HEK293 (cell line): ENCODE data around the gene ZCCHC13.

ENCODE experiments used
- CTCF ChIA-PET: fragments of 350-600 bp; formaldehyde crosslinking; extraction: SDS; loops from one replicate; lab custom pipeline; 2021; ENCODE audit warnings: antibody characterized with exemption; lab: Yijun Ruan, JAX
- POLR2A ChIA-PET: fragments of 300-600 bp; formaldehyde crosslinking; extraction: SDS; loops from one replicate; lab custom pipeline; 2020; ENCODE audit warnings: antibody characterized with exemption, inconsistent platforms; lab: Yijun Ruan, JAX
- H3K27ac ChIP-seq: fragments of 200-500 bp; sonication (Bioruptor generic); 2 replicates; pipeline ENCODE4 v1.5.1; 2014; ENCODE audit warnings: low read depth, low read length, control low read depth, inconsistent platforms; ENCODE audit errors: extremely low read depth
- H3K36me3 ChIP-seq, 2 experiments: fragments of 200-500 bp in 1 of 2; sonication (Bioruptor generic) in 1 of 2; 1 replicate in 1 of 2; 2 replicates in 1 of 2; pipeline ENCODE4 v1.5.1; 2014 to 2017; ENCODE audit warnings: inconsistent platforms in 2 of 2, low read length in 2 of 2; ENCODE audit not compliant: control insufficient read depth in 2 of 2, insufficient read depth in 1 of 2
- H3K4me1 ChIP-seq: fragments of 200-500 bp; sonication (Bioruptor generic); 2 replicates; pipeline ENCODE4 v1.5.1; 2014; ENCODE audit warnings: mild to moderate bottlenecking, low read length, inconsistent platforms; ENCODE audit not compliant: control insufficient read depth, insufficient read depth
- H3K4me3 ChIP-seq: 2 replicates; pipeline ENCODE4 v1.5.1; 2011; ENCODE audit warnings: low read depth, mild to moderate bottlenecking, control low read depth, low read length, moderate library complexity
- H3K9me3 ChIP-seq: fragments of 200-500 bp; sonication (Bioruptor generic); 2 replicates; pipeline ENCODE4 v1.5.1; 2014; ENCODE audit warnings: low read depth, low read length, inconsistent platforms; ENCODE audit not compliant: control insufficient read depth, insufficient read depth
- FEZF1 ChIP-seq: fragments of 450-650 bp; formaldehyde crosslinking; IDR thresholded peaks from 2 replicates; pipeline ENCODE4 v1.5.1; 2016; ENCODE audit warnings: missing biosample characterization, missing genetic modification characterization
- GLI4 ChIP-seq: fragments of 450-650 bp; formaldehyde crosslinking; IDR thresholded peaks from 2 replicates; pipeline ENCODE4 v1.5.1; 2016; ENCODE audit warnings: missing biosample characterization, missing genetic modification characterization
- GLIS2 ChIP-seq: fragments of 450-650 bp; formaldehyde crosslinking; IDR thresholded peaks from 2 replicates; pipeline ENCODE4 v1.5.1; 2016; ENCODE audit warnings: missing biosample characterization, missing genetic modification characterization
- HOXD13 ChIP-seq: sonication (generic); formaldehyde crosslinking; IDR thresholded peaks from 2 replicates; pipeline ENCODE4 v1.8.0; 2022; ENCODE audit warnings: missing genetic modification reagents, borderline replicate concordance
- KLF1 ChIP-seq: fragments of 450-650 bp; formaldehyde crosslinking; IDR thresholded peaks from 2 replicates; pipeline ENCODE4 v1.5.1; 2016; ENCODE audit warnings: missing biosample characterization, missing genetic modification characterization
- KLF8 ChIP-seq: fragments of 450-650 bp; formaldehyde crosslinking; IDR thresholded peaks from 2 replicates; pipeline ENCODE4 v1.5.1; 2016; ENCODE audit warnings: missing biosample characterization, missing genetic modification characterization
- PATZ1 ChIP-seq: fragments of 450-650 bp; formaldehyde crosslinking; IDR thresholded peaks from 2 replicates; pipeline ENCODE4 v1.5.1; 2016; ENCODE audit warnings: missing biosample characterization, missing genetic modification characterization
- PRDM2 ChIP-seq: fragments of 450-650 bp; formaldehyde crosslinking; IDR thresholded peaks from 2 replicates; pipeline ENCODE4 v1.5.1; 2016; ENCODE audit warnings: missing biosample characterization, missing genetic modification characterization, borderline replicate concordance
- TCF7L2 ChIP-seq: IDR thresholded peaks from 2 replicates; pipeline ENCODE4 v1.6.1; 2011; ENCODE audit warnings: low read depth, mild to moderate bottlenecking, inconsistent platforms, low read length, moderate library complexity, borderline replicate concordance
- TRIM28 ChIP-seq: IDR thresholded peaks from 2 replicates; pipeline ENCODE4 v1.6.1; 2011; ENCODE audit warnings: low read length, control low read depth, borderline replicate concordance
- YY2 ChIP-seq: fragments of 450-650 bp; formaldehyde crosslinking; IDR thresholded peaks from 2 replicates; pipeline ENCODE4 v1.5.1; 2016; ENCODE audit warnings: missing biosample characterization, missing genetic modification characterization
- ZNF16 ChIP-seq: fragments of 450-650 bp; formaldehyde crosslinking; IDR thresholded peaks from 2 replicates; pipeline ENCODE4 v1.5.1; 2016; ENCODE audit warnings: low read depth, missing biosample characterization, missing genetic modification characterization
- ZNF175 ChIP-seq: fragments of 450-650 bp; formaldehyde crosslinking; IDR thresholded peaks from 2 replicates; pipeline ENCODE4 v1.5.1; 2016; ENCODE audit warnings: missing biosample characterization, missing genetic modification characterization
- ZNF280C ChIP-seq: fragments of 450-650 bp; formaldehyde crosslinking; IDR thresholded peaks from 2 replicates; pipeline ENCODE4 v1.5.1; 2016; ENCODE audit warnings: missing biosample characterization, missing genetic modification characterization
- ZNF362 ChIP-seq: fragments of 450-650 bp; formaldehyde crosslinking; IDR thresholded peaks from 2 replicates; pipeline ENCODE4 v1.5.1; 2016; ENCODE audit warnings: missing biosample characterization, missing genetic modification characterization
- ZNF433 ChIP-seq: fragments of 450-650 bp; formaldehyde crosslinking; IDR thresholded peaks from 2 replicates; pipeline ENCODE4 v1.5.1; 2016; ENCODE audit warnings: missing biosample characterization, missing genetic modification characterization, low read depth
- ZNF488 ChIP-seq: fragments of 450-650 bp; formaldehyde crosslinking; IDR thresholded peaks from 2 replicates; pipeline ENCODE4 v1.5.1; 2016; ENCODE audit warnings: missing biosample characterization, missing genetic modification characterization
- ZNF501 ChIP-seq: fragments of 450-650 bp; formaldehyde crosslinking; IDR thresholded peaks from 2 replicates; pipeline ENCODE4 v1.5.1; 2016; ENCODE audit warnings: missing biosample characterization, missing genetic modification characterization
- ZNF521 ChIP-seq: fragments of 450-650 bp; formaldehyde crosslinking; IDR thresholded peaks from 2 replicates; pipeline ENCODE4 v1.5.1; 2017; ENCODE audit warnings: missing biosample characterization, mild to moderate bottlenecking, missing genetic modification characterization
- ZNF561 ChIP-seq: fragments of 450-650 bp; IDR thresholded peaks from 2 replicates; pipeline ENCODE4 v1.5.1; 2018; ENCODE audit warnings: missing biosample characterization, missing genetic modification characterization, borderline replicate concordance
- ZNF639 ChIP-seq: fragments of 450-650 bp; formaldehyde crosslinking; IDR thresholded peaks from 2 replicates; pipeline ENCODE4 v1.5.1; 2016; ENCODE audit warnings: missing biosample characterization, missing genetic modification characterization
- ZNF777 ChIP-seq: fragments of 450-650 bp; formaldehyde crosslinking; IDR thresholded peaks from 2 replicates; pipeline ENCODE4 v1.5.1; 2017; ENCODE audit warnings: missing biosample characterization, missing genetic modification characterization, borderline replicate concordance
- ZNF785 ChIP-seq: fragments of 450-650 bp; formaldehyde crosslinking; IDR thresholded peaks from 2 replicates; pipeline ENCODE4 v1.5.1; 2016; ENCODE audit warnings: missing biosample characterization, missing genetic modification characterization

The ZCCHC13 gene

GRCh38 chrX:74277320-74277719 is 26.7 kb upstream of the ZCCHC13 start:
- no peaks in the 10 kb centered on the region for H3K4me1 ChIP-seq
- no peaks in the 10 kb centered on the region for H3K9me3 ChIP-seq
- ChIA-PET POLR2A (no interaction called here), CTCF (interaction anchor here (1.5 kb wide), 1 partner anchor 15 kb away, joined by 4 read pairs; no protein-coding TSS in a partner anchor)
- TF ChIP-seq KLF8 (tag by site-specific recombination): no peak
- no peak for TF ChIP-seq ZNF777 (tag by site-specific recombination)
- no peak for TF ChIP-seq ZNF561 (tag by site-specific recombination)
- no peak for TF ChIP-seq HOXD13 (CRISPR knock-in tag)
- TF ChIP-seq ZNF433: no peak
- H3K36me3 ChIP-seq: peaks cover 63 to 84% of the 10 kb centered on the region in 2 experiments
- no peak overlapping the region for H3K27ac ChIP-seq
- no peak overlapping the region for H3K4me3 ChIP-seq

GRCh38 chrX:74277846-74278245 is 26.1 kb upstream of the ZCCHC13 start:
- Histone ChIP-seq H3K9me3 (no peaks in the 10 kb centered on the region), H3K36me3 (peaks cover 61 to 83% of the 10 kb centered on the region in 2 experiments), H3K4me1 (no peaks in the 10 kb centered on the region), H3K27ac (no peak overlapping the region), H3K4me3 (no peak overlapping the region)
- ChIA-PET POLR2A (no interaction called here), CTCF (no interaction called here)
- no peak for TF ChIP-seq PRDM2 (tag by site-specific recombination)
- TF ChIP-seq ZNF501 (tag by site-specific recombination): no peak
- no peak for TF ChIP-seq GLIS2 (tag by site-specific recombination)
- no peak for TF ChIP-seq TCF7L2
- TF ChIP-seq GLI4 (tag by site-specific recombination): no peak
- no peak for TF ChIP-seq ZNF488 (tag by site-specific recombination)
- no peak for TF ChIP-seq ZNF16 (tag by site-specific recombination)
- no peak for TF ChIP-seq ZNF785 (tag by site-specific recombination)
- no peak for TF ChIP-seq YY2
- no peak for TF ChIP-seq KLF1
- no peak for TF ChIP-seq ZNF639
- no peak for TF ChIP-seq PATZ1 (tag by site-specific recombination)
- TF ChIP-seq ZNF175: no peak
- no peak for TF ChIP-seq FEZF1 (tag by site-specific recombination)
- TF ChIP-seq ZNF280C (tag by site-specific recombination): no peak
- TF ChIP-seq TRIM28: no peak
- no peak for TF ChIP-seq ZNF362
- TF ChIP-seq ZNF521: no peak
